COLO668 (cell line): ENCODE data around the gene PIP5KL1.
A peak's percentile ranks its signal among the peaks of the same experiment; 100 is the strongest.

Experiments
- DNase-seq: peaks from one replicate; lab custom pipeline; 2025; ENCODE audit not compliant: unreplicated experiment; lab: John Stamatoyannopoulos, UW

The PIP5KL1 gene

DNA sequence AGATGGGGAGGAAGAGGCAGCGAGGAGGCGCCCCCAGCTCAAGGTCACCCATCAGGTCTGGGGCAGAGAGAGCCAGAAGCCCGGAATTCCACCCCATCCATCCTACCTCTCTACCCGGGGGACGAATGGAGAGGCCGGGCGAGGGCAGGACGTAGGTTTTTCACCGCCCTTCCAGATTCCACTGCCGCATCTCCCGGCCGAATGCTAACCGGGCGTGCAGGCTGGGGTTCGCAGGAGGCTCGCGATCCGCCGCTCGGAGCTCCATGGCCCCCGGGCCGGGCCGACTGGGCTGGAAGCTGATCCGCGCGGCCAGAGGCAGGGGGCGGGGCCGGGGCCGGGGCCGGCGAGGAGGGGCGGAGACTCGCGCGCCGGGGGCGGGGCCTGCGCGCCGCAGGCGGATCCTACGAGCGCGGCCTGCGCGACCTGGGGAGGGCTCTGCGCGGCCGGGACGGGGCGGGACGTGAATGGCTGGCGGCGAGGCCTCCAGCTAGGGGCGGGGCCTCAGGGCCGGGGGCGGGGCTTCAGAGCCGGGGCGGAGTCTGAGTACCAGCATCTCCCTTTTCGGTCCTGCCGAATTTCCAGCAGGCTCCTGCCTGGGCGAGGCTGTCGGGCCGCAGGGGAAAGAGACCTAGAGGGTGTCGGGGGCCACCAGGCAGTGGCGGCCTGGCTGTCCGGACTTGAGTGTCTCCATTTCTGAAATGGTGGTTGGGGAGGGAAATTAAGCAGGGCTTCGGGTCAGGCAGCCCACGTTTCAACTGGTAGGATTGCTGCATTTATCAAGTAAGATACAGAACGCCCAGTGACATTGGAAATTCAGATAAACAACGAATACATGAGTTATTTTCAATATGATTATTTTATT is 13.6 kb downstream of the PIP5KL1 start, which contains the start of gene ST6GALNAC4:
Gene ST6GALNAC4 (minus strand): TSS at position 322 of the 862 bp plus-strand sequence. CDS start 622 bp downstream, outside the sequence.
- peak; percentile 94 for DNase-seq

DNA sequence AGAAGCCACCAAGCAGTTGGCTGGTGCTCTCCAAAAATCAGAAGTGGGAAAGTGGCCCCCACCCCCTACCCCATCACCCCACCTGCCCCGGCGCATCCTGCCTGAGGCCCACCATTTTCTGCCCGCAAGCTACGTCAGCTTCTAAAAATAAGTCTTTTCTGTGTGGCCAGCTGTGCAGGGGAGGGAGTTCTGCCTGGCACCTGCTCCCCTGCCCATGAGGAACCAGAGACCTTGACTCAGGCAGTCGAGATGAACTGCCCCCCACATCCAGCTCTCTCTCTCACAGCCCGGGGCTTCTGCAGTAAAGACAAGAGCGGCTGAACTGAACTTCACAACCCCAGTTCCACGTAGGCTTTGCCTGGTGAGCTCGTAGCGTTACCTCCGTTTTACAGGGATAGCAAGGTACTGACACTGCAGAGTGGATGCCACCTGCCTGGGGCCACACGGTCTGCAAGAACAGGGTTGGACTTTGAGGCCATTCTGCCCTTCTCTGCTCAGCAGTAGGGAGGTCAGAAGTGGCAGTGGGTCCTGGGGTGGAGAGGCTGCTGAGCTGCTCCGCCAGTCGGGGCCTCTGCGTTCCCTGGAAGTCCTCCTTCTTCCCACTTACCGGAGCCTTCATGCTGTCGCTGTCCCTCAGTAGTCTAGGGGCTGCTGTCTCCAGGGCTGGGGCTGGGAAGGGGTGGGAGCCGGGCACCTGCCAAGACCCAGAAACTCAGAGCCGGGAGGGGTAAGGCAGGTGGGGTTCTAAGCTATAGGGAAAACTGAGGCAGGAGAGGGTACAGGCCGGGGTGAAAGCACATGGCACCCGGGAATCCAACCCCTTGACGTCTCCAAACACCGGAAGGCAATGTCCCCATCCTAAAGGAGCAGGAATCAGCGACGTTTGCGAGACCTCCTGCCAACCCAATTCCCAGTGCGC is 14.5 kb downstream of the PIP5KL1 start:
- peak; percentile 80 for DNase-seq

DNA sequence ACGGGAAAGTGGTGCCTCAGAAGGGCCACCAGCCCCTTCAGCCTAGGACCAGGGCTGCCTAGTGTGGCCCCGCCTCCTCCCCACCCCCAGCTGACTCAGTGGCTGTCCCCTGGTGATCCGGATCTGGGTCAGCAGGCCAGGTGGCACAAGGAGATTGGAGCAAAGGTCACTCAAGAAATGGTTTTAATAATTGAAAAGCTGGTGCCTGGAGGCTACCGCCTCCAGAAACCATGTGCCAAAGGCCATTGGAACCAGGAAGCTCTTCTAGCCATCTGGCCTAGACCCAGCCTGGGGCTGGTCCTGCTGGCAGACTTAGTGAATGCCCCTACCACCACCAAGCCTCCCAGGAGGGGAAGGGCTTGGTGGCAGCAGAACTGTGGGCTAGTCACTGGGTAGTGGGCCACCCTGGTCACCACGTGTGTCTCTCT is 15.2 kb downstream of the PIP5KL1 start:
- DNase-seq: peak; percentile 63

DNA sequence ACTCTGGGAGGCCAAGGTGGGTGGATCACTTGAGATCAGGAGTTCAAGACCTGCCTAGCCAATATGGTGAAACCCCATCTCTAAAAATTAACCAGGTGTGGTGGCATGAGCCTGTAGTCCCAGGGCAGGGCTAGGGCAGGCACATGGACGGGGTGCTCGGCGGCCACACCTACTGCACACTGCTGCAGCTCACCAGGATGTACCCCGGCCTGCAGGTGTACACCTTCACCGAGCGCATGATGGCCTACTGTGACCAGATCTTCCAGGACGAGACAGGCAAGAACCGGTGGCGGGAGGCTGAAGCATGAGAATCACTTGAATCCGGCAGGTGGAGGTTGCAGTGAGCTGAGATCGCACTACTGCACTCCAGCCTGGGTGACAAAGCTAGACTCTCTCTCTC is 16.9 kb downstream of the PIP5KL1 start:
- peak; percentile 28 for DNase-seq

DNA sequence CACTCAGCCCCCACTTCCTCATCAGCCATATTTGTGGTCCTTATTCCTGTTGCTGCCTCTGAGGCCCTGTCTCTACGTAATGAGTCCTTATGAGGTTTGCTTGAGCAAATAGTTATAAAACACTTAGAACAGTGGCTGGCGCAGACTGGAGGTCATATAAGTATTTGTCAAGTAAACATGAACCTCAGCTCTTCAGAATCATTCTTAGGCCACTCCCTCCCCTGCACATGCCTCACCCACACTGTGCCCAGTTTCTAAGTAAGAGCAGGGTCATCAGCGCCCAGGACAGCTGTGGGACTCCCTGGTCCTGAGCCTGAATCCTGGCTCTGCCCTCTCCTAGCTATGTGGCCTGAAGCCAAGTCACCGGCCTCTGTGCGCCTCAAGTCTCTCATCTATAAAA is 17.7 kb downstream of the PIP5KL1 start:
- DNase-seq: peak; percentile 24

DNA sequence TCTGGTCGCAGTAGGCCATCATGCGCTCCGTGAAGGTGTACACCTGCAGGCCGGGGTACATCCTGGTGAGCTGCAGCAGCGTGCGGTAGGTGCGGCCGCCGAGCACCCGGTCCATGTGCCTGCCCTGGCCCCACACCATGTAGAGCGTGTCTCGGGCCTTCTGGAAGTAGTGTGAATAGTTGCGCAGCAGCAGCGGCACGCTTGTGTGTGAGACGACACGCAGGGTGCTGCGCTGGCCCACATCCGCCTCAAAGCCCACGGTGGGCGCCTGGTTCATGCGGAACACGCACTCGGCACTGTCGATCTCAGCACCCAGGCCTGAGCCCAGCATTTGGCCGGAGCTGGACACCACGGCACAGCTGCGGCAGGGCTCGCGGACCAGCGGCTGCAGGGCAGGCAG is 18.3 kb downstream of the PIP5KL1 start:
- DNase-seq: no peak

DNA sequence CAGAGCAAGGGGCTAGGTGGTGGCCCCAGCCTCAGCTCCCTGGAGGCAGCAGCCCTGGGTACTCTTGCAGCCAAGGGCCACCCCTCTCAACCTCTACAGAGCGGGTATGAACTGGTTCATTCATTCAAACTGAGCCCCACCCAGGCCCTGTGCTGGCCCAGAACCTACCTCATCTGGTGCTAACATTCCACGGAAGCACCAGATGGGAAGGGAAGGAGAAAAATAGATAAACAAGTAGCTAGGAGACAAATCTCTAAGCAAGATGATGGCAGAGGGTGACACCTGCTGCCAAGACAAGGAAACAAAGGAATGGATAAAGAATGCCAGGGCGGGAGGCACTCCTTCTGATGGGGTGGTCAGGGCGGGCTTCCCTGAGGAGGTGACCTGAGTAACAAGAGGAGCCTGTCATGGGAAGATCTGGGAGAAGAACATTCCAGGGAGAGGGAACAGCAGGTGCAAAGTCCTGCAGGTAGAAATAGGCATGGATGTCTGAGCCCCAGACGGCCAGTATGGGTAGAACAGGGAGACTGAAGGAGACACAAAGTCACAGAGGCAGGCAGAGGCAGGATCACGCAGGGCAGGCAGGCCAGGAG is 19.9 kb downstream of the PIP5KL1 start:
- no peak for DNase-seq

DNA sequence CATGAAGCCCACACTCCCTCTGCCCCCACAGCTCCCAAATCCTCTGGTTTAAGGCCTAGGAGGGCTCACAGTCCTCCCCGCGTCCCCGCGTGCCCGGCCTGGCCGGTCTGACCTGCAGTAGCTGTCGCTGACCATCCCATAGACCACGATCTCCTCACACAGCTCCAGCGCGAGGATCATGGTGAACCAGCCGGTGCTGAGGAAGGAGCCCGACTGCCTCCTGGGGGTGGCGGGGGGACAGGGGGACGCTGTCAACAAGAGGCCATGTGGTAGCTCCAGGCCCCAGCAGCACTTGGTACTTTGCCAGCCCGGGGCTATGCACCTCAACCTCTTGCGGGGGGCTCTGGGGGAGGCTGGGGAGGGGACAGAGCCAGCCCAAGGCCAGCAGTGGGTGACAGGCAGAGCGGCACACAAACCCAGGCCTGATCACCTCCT is 20.7 kb downstream of the PIP5KL1 start:
- DNase-seq: no peak

DNA sequence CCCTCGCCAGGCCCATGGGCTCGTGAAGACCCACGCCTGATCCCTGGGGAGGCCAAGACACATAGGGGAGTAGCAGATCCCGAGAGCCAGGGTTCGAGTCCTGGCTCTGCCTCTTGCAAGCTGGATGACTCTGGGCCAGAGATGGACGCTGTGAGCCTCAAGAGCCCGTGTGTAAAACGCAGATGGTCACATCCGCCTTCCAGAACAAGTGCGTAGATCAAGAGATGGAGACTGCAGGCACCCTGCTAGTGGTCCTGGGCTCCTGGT is 22.0 kb downstream of the PIP5KL1 start:
- DNase-seq: no peak

DNA sequence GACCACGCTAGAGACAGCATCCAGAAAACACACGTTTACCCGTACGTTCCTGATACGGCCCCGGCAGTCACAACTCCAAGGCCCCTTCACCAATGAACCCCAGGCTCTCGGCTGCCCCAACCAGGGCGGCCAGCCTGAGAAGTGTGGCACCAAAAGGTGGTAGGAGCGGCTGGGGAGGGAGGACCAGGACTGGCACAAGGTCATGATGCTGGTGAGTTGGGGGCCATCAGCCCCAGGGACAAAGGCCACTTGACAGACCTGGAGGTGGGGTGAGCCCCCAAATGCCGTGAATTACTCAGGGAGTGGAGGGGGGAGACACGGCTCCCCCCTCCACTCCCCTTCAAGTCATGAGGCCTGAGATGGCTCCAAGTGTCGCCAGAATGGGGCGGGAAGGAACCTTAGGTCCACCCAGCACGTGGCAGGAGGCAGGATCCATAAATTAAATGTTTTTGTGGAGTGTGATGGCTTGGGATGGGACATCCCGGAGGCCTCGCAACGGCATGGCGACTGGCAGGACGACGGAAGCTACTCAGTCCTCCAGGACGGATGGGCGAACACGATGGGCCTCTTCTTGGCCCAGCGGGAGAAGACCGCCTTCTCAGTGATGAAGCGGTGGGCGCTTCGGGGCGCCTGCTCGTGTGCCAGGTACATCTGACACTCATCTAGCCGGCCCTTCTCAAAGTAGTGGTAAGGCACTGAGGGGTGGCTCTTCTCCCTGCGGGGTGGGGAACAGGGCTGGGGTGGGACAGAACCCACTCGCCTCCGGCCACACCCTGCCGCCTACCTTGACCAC is 22.5 kb downstream of the PIP5KL1 start:
- no peak for DNase-seq

DNA sequence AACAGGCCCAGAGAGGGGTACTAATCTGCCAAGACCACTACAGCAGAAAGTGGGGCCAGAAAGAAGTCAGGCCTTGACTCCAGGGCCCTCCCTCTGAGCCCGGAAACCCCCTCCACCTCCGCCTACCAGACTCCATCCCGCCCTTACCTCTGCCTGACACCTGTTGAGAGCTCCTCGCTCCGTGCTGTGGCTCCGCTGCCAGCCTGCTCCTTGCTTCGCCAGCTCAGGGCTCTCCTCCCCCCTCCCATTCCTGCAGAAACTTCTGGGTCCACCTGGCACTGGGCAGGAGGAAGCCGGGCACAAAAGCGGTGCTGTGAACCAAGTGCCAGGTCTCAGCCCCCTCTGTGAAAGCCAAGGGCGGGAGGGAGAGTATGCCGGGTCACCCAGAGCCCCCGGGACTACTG is 24.8 kb downstream of the PIP5KL1 start:
- DNase-seq: no peak

DNA sequence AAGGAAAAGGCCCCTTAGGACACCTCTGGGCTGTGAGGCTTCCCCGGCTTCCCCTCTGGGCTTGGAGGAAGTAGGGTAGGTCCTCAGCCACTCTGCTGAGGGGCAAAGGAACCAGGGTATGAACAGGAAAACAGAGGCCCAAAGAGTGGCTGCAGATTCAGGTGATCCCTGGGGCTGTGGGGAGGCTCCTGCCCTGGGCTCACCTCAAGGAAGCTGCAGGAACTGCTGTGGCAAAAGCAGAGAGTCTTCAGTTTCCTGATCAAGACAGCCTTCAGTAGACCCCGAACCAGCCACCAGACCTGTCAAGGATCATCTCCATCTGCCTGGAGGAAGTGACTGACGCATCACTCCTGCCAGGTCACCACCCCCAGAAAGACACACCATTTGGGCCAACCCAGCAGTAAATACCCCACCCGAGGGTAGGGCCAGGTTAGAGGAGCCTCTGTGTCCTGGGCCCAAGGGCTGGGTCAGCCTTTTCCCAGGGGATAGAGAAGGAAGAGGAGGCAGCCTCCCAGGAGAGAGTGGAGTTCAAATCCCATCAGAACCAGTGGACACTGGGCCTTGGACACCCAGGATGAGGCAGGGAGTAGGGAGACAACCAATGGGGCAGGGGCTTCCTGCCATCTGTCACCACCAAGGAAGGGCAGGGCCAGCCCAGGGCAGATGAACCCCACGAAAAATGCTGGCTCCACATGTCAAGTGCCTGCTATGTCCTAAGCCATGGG is 25.4 kb downstream of the PIP5KL1 start:
- DNase-seq: no peak

DNA sequence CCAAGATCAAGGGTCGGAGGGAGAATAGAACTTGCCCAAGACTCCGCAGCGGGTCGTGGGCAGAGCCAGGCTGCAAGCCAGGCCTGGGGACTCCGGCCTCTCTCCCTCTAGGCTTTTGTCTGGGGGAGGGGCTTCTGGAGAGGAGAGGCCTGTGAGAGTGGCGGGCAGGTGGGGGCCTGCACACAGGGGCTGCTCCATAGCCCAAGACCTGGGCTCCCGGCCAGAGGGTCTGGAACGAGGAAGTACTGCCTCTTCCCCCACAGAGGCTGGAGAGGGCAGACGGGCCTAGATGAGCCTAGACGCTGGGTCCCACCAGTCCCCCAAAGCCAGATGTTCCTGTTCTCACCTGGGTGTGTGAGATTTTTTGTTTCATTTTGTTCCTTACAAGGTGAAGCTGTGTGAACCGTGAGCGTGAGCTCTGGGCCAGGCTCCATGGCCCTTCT is 26.0 kb downstream of the PIP5KL1 start:
- no peak for DNase-seq

DNA sequence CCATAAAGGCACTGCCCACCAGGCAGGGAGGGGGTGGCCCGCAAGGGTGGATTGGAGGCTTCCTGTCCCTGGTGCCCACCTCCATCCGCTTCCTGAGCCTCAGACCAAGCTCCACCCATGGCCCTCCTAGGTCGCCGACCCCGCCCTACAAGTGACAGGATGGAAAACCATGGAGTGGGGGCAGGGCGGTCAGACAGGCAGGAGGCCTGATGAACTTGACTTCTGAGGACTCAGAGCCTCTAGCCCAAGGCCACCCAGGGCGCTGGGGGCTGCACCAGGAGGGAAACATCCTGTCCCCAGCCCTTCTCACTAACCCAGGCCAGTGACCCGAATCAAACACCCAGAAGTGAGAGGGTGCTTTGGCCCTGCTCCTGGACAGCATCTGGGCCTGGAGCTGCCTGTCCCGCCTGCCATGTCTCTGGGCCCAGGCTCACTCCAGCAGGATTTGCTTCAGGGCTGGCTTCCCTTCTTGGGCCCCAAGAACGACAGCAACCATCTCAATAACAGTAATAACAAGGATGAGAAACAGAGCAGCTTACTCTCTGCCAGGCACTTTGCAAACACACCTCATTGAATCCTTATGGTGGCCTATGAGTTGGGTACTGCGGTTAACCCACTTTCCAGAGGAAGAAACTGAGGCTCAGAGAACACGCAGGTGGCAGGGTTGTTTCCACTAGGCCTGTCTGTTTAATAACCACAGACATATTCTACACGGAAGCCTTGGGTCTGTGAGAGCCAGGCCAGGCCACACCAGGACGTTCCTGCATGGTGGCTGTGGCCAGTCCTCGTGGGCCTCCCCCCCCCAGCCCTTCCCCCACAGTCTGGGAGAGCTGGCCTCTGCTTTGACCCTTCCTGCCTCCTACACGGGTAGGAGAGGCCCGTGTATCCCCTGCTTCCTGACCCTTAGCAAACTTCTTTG is 26.8 kb downstream of the PIP5KL1 start:
- DNase-seq: peak; percentile 16

DNA sequence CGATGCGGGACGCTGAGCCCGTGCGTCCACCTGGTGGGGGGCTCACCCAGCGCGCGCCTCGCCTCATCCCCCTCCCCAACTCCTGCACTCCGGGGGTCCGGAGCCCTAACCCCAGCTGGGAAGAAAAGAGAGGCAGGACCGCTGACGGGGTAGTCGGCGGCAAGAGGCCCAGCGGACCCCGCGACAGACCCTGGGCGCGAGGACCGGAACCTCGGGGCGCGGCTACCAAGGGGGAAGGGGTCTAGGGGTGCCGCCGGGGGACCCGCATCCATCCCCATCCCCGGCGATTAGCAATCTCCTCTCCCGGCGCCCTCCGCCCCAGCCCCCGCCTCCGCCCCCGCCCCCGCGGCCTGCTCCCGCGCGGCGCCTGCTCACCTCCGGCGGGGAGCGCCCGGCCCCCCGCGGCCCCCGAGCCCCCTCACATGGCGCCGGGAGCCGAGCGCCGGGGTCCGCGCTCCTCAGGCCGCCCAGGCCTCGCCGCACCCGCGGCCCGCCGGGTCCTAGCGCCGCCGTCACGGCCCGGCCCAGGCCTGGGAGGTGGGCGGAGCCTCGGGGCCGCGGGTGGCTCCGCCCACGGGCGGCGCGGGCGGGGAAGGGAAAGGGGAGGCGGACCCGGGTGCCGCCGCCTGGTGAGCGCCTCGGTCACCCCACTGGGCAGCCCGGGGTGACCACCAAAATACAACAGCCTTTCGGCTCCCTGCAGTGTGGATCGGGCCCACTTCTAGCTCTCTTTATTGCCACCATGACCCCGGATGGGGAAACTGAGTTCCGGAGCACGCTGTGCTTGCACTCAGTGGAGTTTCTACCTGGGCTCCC is 31.2 kb downstream of the PIP5KL1 start, which contains the start of gene ST6GALNAC6:
Gene ST6GALNAC6 (minus strand): TSS at position 476 of the 816 bp plus-strand sequence. CDS start 1,622 bp downstream, outside the sequence.
- peak; percentile 79 for DNase-seq

DNA sequence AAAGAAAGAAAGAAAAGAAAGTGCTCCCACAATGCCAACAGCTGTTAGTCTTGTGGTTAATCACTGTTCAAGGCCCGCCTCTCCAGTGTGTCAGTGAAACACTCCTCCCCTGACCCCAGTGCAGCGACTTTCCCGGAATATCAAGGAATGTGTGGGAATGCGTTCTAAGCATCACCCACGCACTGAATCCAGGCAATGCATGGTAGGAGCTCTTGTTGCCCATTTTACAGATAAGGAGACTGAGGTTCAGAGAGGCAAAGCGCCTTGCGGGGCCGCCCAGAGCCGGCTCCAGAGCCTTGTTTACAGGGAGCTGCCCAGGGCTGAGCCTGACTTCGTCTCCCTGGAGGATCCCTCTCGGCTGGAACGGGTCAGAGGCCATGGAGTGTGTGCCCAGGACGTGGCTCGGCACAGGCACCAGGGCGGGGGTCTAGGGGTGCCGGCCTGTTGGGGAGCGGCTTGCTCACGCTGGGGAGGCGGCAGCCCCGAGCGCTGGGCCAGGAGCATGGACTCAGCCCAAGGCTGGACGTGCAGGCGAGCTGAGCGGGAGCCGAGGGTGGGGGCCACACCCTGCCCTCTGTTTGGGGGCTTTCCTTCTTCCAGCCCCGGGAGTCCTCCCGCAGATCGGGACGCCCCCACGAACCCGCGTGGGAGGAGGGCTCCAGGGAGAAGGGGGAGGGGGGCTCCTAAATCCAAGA is 32.0 kb downstream of the PIP5KL1 start:
- no peak for DNase-seq

DNA sequence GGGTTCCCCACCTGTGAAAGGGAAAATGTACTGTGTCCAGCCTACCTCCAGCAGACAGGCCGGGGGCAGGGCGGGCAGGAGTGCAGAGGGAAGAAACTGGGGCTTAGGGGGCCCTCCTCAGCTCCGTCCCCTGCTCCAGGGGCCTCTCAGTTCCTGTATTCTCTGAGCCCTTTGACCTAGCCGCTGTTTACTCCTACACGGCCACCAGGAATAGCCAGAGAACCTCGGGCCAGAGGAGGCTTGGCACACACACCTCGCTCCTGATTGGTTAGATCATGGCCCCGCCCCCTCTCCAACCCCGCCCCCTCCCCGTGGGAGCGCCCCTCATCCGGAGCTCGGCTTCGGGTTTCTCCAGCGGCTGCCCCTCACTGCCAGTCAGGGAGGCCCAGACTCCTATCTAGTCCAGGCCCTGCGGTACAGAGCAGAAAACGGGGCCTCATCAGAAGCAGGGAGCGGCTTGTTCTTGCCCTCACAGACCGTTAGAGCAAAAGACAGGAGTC is 33.3 kb downstream of the PIP5KL1 start:
- DNase-seq: peak; percentile 26
